GM23338 (cell line): Measurements from ENCODE around the gene GALNT7. TPM values are rescaled to one million over a fixed set of nuclear protein-coding genes. Genes with fewer than 3 reads are reported as not detected.

ENCODE experiments used
- ATAC-seq: fragments of 200-7000 bp; cut with Tn5 transposase; 3 replicates; pipeline ENCODE4 v1.9.1; 2020
- DNase-seq: peaks from one replicate; pipeline ENCODE4 v3.0.0-alpha.2; 2015; ENCODE audit warnings: low spot score
- H2AFZ ChIP-seq: fragments of 200-600 bp; sonication (generic); 2 replicates; pipeline ENCODE4 v1.8.0; 2016; ENCODE audit warnings: antibody characterized with exemption, mild to moderate bottlenecking, moderate library complexity
- H3F3A ChIP-seq: fragments of 200-600 bp; sonication (generic); replicated peaks from 2 replicates; pipeline ENCODE4 v1.8.0; 2017; ENCODE audit warnings: antibody characterized with exemption, mixed run types, low read depth
- H3K27ac ChIP-seq: fragments of 200-600 bp; sonication (generic); 2 replicates; pipeline ENCODE4 v1.6.1; 2016; ENCODE audit warnings: low read depth
- H3K27me3 ChIP-seq: fragments of 200-600 bp; sonication (generic); 2 replicates; pipeline ENCODE4 v1.8.0; 2016; ENCODE audit warnings: mild to moderate bottlenecking, mixed run types, moderate library complexity; ENCODE audit not compliant: insufficient read depth
- H3K36me3 ChIP-seq: fragments of 200-600 bp; sonication (generic); 2 replicates; pipeline ENCODE4 v1.8.0; 2016; ENCODE audit warnings: mild to moderate bottlenecking; ENCODE audit not compliant: insufficient read depth
- H3K4me1 ChIP-seq: fragments of 200-600 bp; sonication (generic); 2 replicates; pipeline ENCODE4 v1.8.0; 2016; ENCODE audit warnings: mild to moderate bottlenecking, moderate library complexity; ENCODE audit not compliant: insufficient read depth
- H3K4me2 ChIP-seq: fragments of 200-600 bp; sonication (generic); 2 replicates; pipeline ENCODE4 v1.7.1; 2017; ENCODE audit warnings: mixed run types
- H3K4me3 ChIP-seq: fragments of 200-600 bp; sonication (generic); 2 replicates; pipeline ENCODE4 v1.6.1; 2016; ENCODE audit warnings: mixed run types
- H3K79me2 ChIP-seq: fragments of 200-600 bp; sonication (generic); replicated peaks from 2 replicates; pipeline ENCODE4 v1.8.0; 2017; ENCODE audit warnings: mild to moderate bottlenecking; ENCODE audit not compliant: insufficient read depth
- H3K9me2 ChIP-seq: fragments of 200-600 bp; sonication (generic); 2 replicates; pipeline ENCODE4 v1.8.0; 2017; ENCODE audit not compliant: insufficient read depth
- H4K20me1 ChIP-seq: fragments of 200-600 bp; sonication (generic); replicated peaks from 2 replicates; pipeline ENCODE4 v1.8.0; 2017; ENCODE audit warnings: mild to moderate bottlenecking; ENCODE audit not compliant: insufficient read depth
- H3K27ac Mint-ChIP-seq: 2 replicates; pipeline ENCODE4 v1.8.0; 2020; ENCODE audit warnings: inconsistent platforms, mild to moderate bottlenecking, moderate library complexity, mixed read lengths
- H3K27me3 Mint-ChIP-seq: 3 replicates; pipeline ENCODE4 v1.8.0; 2022; ENCODE audit warnings: low read depth, mild to moderate bottlenecking, moderate library complexity, mixed read lengths, inconsistent platforms; ENCODE audit not compliant: insufficient read depth, poor library complexity
- H3K36me3 Mint-ChIP-seq: 3 replicates; pipeline ENCODE4 v1.8.0; 2021; ENCODE audit warnings: low read depth, mild to moderate bottlenecking, inconsistent platforms, moderate library complexity, mixed read lengths
- H3K4me1 Mint-ChIP-seq: 3 replicates; pipeline ENCODE4 v1.8.0; 2020; ENCODE audit warnings: mild to moderate bottlenecking, inconsistent platforms, mixed read lengths
- H3K4me3 Mint-ChIP-seq: 3 replicates; pipeline ENCODE4 v1.8.0; 2021; ENCODE audit warnings: moderate library complexity, mild to moderate bottlenecking, inconsistent platforms, mixed read lengths
- H3K9me3 Mint-ChIP-seq: 3 replicates; pipeline ENCODE4 v1.8.0; 2020; ENCODE audit warnings: moderate library complexity, mild to moderate bottlenecking, inconsistent platforms, mixed read lengths
- CTCF ChIP-seq, 2 experiments: fragments of 200-600 bp in 1 of 2; sonication (generic) in 1 of 2; conservative IDR thresholded peaks; 2 replicates each; pipeline versions ENCODE4 v1.5.1 to v1.6.1; 2016 to 2017; ENCODE audit warnings: antibody characterized with exemption in 2 of 2, low read depth in 2 of 2, mild to moderate bottlenecking in 2 of 2, moderate library complexity in 1 of 2
- ETS1 ChIP-seq: IDR thresholded peaks from 2 replicates; pipeline ENCODE4 v1.6.1; 2016; ENCODE audit warnings: antibody characterized with exemption
- EZH2 ChIP-seq: fragments of 200-600 bp; sonication (generic); IDR thresholded peaks from one replicate; pipeline ENCODE4 v1.8.0; 2017; ENCODE audit warnings: antibody characterized with exemption, mild to moderate bottlenecking, low read depth; ENCODE audit not compliant: unreplicated experiment
- EZH2phosphoT487 ChIP-seq: fragments of 200-600 bp; sonication (generic); IDR thresholded peaks from one replicate; pipeline ENCODE4 v1.8.1; 2018; ENCODE audit warnings: antibody characterized with exemption; ENCODE audit not compliant: unreplicated experiment
- JUNB ChIP-seq: IDR thresholded peaks from one replicate; pipeline ENCODE4 v1.6.1; 2016; ENCODE audit warnings: antibody characterized with exemption; ENCODE audit not compliant: unreplicated experiment
- REST ChIP-seq: IDR thresholded peaks from one replicate; pipeline ENCODE4 v1.6.1; 2018; ENCODE audit warnings: antibody characterized with exemption; ENCODE audit not compliant: unreplicated experiment
- STAT1 ChIP-seq: IDR thresholded peaks from one replicate; pipeline ENCODE4 v1.6.1; 2016; ENCODE audit warnings: antibody characterized with exemption; ENCODE audit not compliant: unreplicated experiment
- ZNF114 ChIP-seq: fragments of 250-450 bp; sonication (Bioruptor Pico); IDR thresholded peaks from 2 replicates; pipeline ENCODE4 v1.5.0; 2020; ENCODE audit warnings: mild to moderate bottlenecking, moderate library complexity
- ZNF331 ChIP-seq: fragments of 250-450 bp; sonication (Bioruptor Pico); IDR thresholded peaks from 2 replicates; pipeline ENCODE4 v1.5.0; 2020; ENCODE audit warnings: low read depth, mild to moderate bottlenecking, moderate library complexity
- polyA plus RNA-seq: library from polyadenylated mRNA; unstranded; fragments of >200 nt; fragmentation: Nextera tagmentation; extraction: Ambion mirVana; gene quantifications from 2 replicates; pipeline ENCODE4 v1.2.1, GENCODE V29; 2016
- total RNA-seq: library from RNA; depleted of rRNA; stranded (reverse); fragments of >200 nt; shearing (Covaris generic); gene quantifications from 2 replicates; pipeline ENCODE4 v1.2.3, GENCODE V29; 2014

Gene GALNT7
- total and polyA plus RNA-seq, 2 experiments from 2014 or later = 31.8 to 72.2 TPM

- TF ChIP-seq EZH2 = no peak
Measured at GRCh38 chr4:173205656-173206055, 37.0 kb downstream of the GALNT7 start (continued).

GRCh38 chr4:173208420-173208819 is 39.8 kb downstream of the GALNT7 start:
- no peaks in the 10 kb centered on the region for H3F3A ChIP-seq
- no peak overlapping the region for H3K4me3 Mint-ChIP-seq
- DNase-seq = no peak
- H3K4me3 ChIP-seq = no peak overlapping the region
- peak; percentile 23; the same call in 1 of the 3 replicates for ATAC-seq
- H2AFZ ChIP-seq = no peak overlapping the region
- no peak overlapping the region for H3K27ac ChIP-seq
- peaks cover 44% of the 10 kb centered on the region for H3K4me1 ChIP-seq
- peaks cover 99% of the 10 kb centered on the region for H3K79me2 ChIP-seq
- H3K9me3 Mint-ChIP-seq = no peaks in the 10 kb centered on the region; the same call in 2 of the 3 replicates
- H3K36me3 Mint-ChIP-seq = peaks cover 25% of the 10 kb centered on the region
- H3K27me3 ChIP-seq = no peaks in the 10 kb centered on the region
- H3K27ac Mint-ChIP-seq = no peak overlapping the region
- no peaks in the 10 kb centered on the region for H3K36me3 ChIP-seq
- H3K4me1 Mint-ChIP-seq = peaks cover 76% of the 10 kb centered on the region
- H4K20me1 ChIP-seq = peaks cover 3% of the 10 kb centered on the region; the same call in 1 of the 2 replicates
- TF ChIP-seq CTCF (conservative IDR thresholded peaks at IDR 0.05; ENCODE audit: low read depth in 2 of 2) = no peak
- no peak for TF ChIP-seq STAT1
- TF ChIP-seq ZNF114 (CRISPR knock-in tag) = no peak
- TF ChIP-seq EZH2phosphoT487 = no peak
- no peak for TF ChIP-seq REST
- H3K27me3 Mint-ChIP-seq = peaks cover 9% of the 10 kb centered on the region
- H3K9me2 ChIP-seq = no peaks in the 10 kb centered on the region
- H3K4me2 ChIP-seq = peak overlapping the region; percentile 55; the same call in 1 of the 2 replicates

- no peaks in the 10 kb centered on the region for H3K9me2 ChIP-seq
- no peaks in the 10 kb centered on the region for H3K36me3 ChIP-seq
- ATAC-seq (no peak), DNase-seq (no peak)
- Mint-ChIP-seq H3K4me1 (peaks cover 68% of the 10 kb centered on the region), H3K27ac (no peak overlapping the region), H3K36me3 (peaks cover 5% of the 10 kb centered on the region; the same call in 2 of the 3 replicates), H3K4me3 (no peak overlapping the region), H3K27me3 (peaks cover 10% of the 10 kb centered on the region), H3K9me3 (no peaks in the 10 kb centered on the region)
- peaks cover 3% of the 10 kb centered on the region; the same call in 1 of the 2 replicates for H4K20me1 ChIP-seq
- no peak overlapping the region for H3K4me2 ChIP-seq
- peaks cover 100% of the 10 kb centered on the region for H3K79me2 ChIP-seq
- H3K27ac ChIP-seq = no peak overlapping the region
- H2AFZ ChIP-seq = no peak overlapping the region
- H3F3A ChIP-seq = no peaks in the 10 kb centered on the region
- no peaks in the 10 kb centered on the region for H3K27me3 ChIP-seq
- H3K4me3 ChIP-seq = no peak overlapping the region
- H3K4me1 ChIP-seq = peaks cover 50% of the 10 kb centered on the region
- no peak for TF ChIP-seq ETS1
- no peak for TF ChIP-seq EZH2
- TF ChIP-seq CTCF (conservative IDR thresholded peaks at IDR 0.05; ENCODE audit: low read depth in 2 of 2) = no peak
- TF ChIP-seq REST = no peak
- TF ChIP-seq JUNB = no peak
- TF ChIP-seq ZNF331 (CRISPR knock-in tag) = no peak
Measured at GRCh38 chr4:173211222-173211621, 42.6 kb downstream of the GALNT7 start.
